Raji (cell line): Measurements from ENCODE around the gene PCDHGA2.
"Not testable (repeated sequence)": the region's sequence is repeated elsewhere in the genome, so short reads cannot be mapped to it uniquely, and the experiment has no call there.

Experiments used
- POLR2A ChIP-seq: IDR thresholded peaks from 2 replicates; pipeline ENCODE4 v1.6.1; 2011; ENCODE audit warnings: low read depth, low read length, control low read depth; ENCODE audit not compliant: insufficient read depth

Gene PCDHGA2

DNA sequence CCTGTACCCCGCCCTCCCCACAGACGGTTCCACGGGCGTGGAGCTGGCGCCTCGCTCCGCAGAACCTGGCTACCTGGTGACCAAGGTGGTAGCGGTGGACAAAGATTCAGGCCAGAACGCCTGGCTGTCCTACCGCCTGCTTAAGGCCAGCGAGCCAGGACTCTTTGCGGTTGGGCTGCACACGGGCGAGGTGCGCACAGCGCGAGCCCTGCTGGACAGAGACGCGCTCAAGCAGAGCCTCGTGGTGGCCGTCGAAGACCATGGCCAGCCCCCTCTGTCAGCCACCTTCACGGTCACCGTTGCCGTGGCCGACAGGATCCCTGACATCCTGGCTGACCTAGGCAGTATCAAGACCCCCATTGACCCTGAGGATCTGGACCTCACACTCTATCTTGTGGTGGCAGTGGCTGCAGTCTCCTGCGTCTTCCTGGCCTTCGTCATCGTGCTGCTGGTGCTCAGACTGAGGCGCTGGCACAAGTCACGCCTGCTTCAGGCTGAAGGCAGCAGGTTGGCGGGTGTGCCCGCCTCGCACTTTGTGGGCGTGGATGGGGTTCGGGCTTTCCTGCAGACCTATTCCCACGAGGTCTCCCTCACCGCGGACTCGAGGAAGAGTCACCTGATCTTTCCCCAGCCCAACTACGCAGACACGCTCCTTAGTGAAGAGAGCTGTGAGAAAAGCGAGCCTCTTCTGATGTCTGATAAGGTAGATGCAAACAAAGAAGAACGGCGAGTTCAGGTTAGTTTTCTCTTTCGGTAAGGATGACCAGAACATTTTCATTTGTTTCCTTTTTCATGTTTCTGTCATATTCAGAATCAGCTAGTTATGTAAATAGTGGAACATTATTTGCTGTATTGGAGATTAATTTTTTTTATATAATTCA lies 27.7 kb downstream of the PCDHGA2 start:
- TF ChIP-seq POLR2A: no peak

DNA sequence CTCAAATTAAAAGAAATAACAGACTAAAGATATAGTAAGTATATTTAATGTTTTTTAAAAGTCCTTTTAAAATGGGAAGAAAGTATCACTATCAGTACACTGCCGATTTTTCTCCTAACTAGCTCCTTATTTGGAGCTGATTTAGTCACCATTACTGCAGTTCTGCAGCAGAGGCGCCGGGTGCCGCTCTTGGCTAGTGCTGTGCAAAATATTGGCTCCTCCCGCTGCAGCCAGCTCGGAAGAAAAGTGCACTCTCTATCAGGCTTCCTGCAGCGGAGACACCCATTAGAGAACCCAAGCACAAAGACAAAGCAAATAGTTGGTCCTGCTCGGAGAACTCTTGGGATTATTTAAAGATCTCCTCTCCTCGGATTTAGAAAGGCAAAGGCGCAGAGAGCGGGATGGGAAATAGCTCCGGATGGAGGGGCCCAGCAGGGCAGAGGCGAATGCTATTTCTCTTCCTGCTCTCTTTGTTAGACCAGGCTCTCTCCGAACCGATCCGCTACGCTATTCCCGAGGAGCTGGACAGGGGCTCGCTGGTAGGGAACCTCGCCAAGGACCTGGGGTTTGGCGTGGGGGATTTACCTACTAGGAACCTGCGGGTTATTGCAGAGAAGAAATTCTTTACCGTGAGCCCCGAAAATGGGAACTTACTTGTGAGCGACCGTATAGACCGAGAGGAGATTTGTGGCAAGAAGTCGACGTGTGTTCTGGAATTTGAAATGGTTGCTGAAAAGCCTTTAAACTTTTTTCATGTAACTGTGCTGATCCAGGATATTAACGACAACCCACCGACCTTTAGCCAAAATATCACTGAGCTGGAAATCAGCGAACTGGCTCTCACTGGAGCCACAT lies 31.7 kb downstream of the PCDHGA2 start, which contains the start of gene PCDHGB3:
Gene PCDHGB3, plus strand, starts transcription at position 249 of the 855 bp plus-strand sequence. Its CDS starts 153 bp downstream, at position 402.
- no peak for TF ChIP-seq POLR2A

- TF ChIP-seq POLR2A: no peak
Observed at GRCh38 chr5:141371572-141372475, 33.3 kb downstream of the PCDHGA2 start.

DNA sequence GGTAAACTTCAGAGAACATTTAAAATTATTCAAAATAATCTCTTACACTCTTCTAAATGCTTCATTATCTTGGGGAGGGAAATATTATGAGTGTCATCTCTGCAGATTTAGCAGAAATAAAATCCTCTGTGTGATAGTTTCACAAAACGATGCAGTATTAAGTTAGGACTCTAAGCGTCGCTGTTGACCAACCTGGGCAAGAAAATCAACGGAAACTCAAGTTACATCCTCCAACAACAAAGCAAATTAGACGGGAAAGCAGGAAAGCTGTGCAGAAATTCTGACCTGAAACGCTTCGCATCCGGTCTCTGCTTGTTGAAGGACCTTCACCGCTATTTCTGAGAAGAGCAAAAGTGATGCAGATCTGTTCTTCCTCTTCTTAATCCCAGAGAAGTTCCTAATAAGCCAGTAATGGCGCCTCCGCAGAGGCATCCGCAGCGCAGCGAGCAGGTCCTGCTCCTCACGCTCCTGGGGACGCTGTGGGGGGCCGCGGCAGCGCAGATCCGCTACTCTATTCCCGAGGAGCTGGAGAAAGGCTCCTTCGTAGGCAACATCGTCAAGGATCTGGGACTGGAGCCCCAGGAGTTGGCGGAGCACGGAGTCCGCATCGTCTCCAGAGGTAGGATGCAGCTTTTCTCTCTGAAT lies 35.2 kb downstream of the PCDHGA2 start, which contains the start of gene PCDHGA6:
Gene PCDHGA6, plus strand, starts transcription at position 219 of the 645 bp plus-strand sequence. Its CDS starts 193 bp downstream, at position 412.
- TF ChIP-seq POLR2A: no peak

GRCh38 chr5:141374627-141375026 lies 36.1 kb downstream of the PCDHGA2 start:
- no peak for TF ChIP-seq POLR2A

DNA sequence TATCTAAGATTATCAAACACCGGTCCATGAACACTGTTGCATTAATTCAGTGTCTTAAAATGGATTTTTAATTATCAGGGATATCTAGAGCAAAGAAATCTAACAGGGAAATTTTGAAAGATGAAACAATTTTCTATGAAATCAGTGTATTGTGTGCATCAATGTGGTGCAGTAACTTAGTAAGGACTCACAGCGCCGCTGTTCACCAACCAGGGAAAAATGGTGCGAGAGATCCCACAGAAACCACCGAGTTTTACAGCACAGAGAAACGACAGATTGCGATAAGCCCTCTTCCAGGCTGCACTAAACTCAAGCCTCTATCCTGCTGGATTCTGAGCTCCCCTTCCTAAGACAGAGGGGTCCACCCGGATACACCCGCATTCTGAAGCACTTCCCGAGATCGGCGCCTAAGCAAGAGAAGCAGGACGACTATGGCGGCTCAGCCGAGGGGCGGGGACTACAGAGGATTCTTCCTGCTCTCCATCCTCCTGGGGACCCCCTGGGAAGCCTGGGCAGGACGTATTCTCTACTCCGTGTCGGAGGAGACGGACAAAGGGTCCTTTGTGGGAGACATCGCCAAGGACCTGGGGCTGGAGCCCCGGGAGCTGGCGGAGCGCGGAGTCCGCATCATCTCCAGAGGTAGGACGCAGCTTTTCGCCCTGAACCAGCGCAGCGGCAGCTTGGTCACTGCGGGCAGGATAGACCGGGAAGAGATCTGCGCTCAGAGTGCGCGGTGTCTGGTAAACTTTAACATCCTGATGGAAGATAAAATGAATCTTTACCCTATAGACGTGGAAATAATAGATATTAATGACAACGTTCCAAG lies 44.1 kb downstream of the PCDHGA2 start, which contains the start of gene PCDHGA7:
Gene PCDHGA7, plus strand, starts transcription at position 274 of the 826 bp plus-strand sequence. Its CDS starts 158 bp downstream, at position 432.
- no peak for TF ChIP-seq POLR2A

DNA sequence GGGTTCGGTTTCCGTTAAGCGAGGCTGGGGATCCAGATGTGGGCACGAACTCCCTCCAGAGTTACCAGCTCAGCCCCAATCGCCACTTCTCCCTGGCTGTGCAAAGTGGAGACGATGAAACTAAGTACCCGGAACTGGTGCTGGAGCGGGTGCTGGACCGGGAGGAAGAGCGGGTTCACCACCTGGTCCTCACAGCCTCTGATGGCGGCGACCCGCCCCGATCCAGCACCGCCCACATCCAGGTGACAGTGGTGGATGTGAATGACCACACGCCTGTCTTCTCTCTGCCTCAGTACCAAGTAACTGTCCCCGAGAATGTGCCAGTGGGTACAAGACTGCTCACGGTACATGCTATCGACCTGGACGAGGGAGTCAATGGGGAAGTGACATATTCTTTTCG lies 44.8 kb downstream of the PCDHGA2 start:
- no peak for TF ChIP-seq POLR2A

- no peak for TF ChIP-seq POLR2A
Observed at GRCh38 chr5:141384471-141385267, 46.1 kb downstream of the PCDHGA2 start.

DNA sequence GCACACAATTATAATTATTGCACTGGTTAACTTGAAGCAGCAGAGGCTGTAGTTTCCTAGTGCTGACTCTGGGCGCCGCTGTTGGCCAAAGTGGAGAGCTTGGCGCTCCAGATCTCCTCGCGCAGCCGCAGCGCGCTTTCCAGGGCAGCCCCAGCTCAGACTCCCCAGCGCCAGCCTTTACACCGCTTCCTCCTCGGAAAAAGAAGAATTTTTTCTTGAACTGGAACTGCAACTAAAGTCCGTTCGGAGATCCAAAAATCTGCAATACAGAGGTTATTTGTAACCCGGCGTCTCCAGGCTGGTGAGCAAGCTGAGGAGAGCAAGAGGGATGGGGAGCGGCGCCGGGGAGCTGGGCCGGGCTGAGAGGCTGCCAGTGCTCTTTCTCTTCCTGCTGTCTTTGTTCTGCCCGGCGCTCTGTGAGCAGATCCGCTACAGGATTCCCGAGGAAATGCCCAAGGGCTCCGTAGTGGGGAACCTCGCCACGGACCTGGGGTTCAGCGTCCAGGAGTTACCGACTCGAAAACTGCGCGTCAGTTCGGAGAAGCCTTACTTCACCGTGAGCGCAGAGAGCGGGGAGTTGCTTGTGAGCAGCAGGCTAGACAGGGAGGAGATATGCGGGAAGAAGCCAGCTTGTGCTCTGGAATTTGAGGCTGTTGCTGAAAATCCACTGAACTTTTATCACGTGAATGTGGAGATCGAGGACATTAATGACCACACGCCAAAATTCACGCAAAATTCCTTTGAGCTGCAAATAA lies 49.2 kb downstream of the PCDHGA2 start, which contains the start of gene PCDHGB4:
Gene PCDHGB4, plus strand, starts transcription at position 142 of the 755 bp plus-strand sequence. Its CDS starts 187 bp downstream, at position 329.
- not testable (repeated sequence) for TF ChIP-seq POLR2A

DNA sequence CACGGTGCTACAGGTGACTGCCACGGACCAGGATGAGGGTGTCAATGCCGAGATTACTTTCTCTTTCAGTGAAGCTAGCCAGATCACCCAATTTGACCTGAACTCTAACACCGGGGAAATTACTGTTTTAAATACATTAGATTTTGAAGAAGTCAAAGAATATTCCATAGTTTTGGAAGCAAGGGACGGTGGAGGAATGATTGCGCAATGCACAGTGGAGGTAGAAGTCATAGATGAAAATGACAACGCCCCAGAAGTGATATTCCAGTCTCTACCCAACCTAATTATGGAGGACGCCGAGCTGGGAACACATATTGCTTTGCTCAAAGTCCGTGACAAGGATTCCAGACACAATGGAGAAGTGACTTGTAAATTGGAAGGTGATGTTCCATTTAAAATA lies 50.1 kb downstream of the PCDHGA2 start:
- no peak for TF ChIP-seq POLR2A
